Right lobe of liver (tissue), 6 donors: ENCODE results near the gene TAF11. TPM values are rescaled to one million over a fixed set of nuclear protein-coding genes. Genes with fewer than 3 reads are reported as not detected.
A peak's percentile ranks its signal among the peaks of the same experiment; 100 is the strongest.

Experiments used
- ATAC-seq, 4 donors: fragments of 200-7000 bp; cut with Tn5 transposase; one replicate each; pipeline ENCODE4 v1.9.1; 2020; ENCODE audit warnings: mild to moderate bottlenecking in 4 of 4, moderate library complexity in 4 of 4
- DNase-seq, 3 donors: peaks; one replicate each; pipeline ENCODE4 v3.0.0-alpha.2; 2020
- H3K27ac ChIP-seq, 3 donors: fragments of 200-600 bp; one replicate each; pipeline ENCODE4 v1.8.0; 2022
- H3K27me3 ChIP-seq, 2 donors: fragments of 200-600 bp; one replicate each; pipeline ENCODE4 v1.8.0; 2022
- H3K36me3 ChIP-seq, 4 donors: fragments of 200-600 bp; sonication (generic) in 1 of 4; one replicate each; pipeline versions ENCODE4 v1.5.1 to v1.8.0; 2017 to 2022; ENCODE audit warnings: control low read depth in 1 of 4
- H3K4me1 ChIP-seq, 4 donors: fragments of 200-600 bp; sonication (generic) in 1 of 4; one replicate each; pipeline versions ENCODE4 v1.5.1 to v1.8.0; 2017 to 2022; ENCODE audit warnings: control low read depth in 1 of 4
- H3K4me3 ChIP-seq, 3 donors: fragments of 200-600 bp; one replicate each; pipeline ENCODE4 v1.8.0; 2022
- H3K9me3 ChIP-seq, 4 donors: fragments of 200-600 bp; sonication (generic) in 1 of 4; one replicate each; pipeline versions ENCODE4 v1.5.1 to v1.8.0; 2017 to 2022; ENCODE audit warnings: control low read depth in 1 of 4
- CTCF ChIP-seq, 4 donors: fragments of 200-600 bp in 3 of 4; fragments of 450-650 bp in 1 of 4; IDR thresholded peaks; one replicate each; pipeline versions ENCODE4 v1.5.1 to v1.8.0; 2016 to 2022; ENCODE audit warnings: antibody characterized with exemption in 4 of 4, mild to moderate bottlenecking in 2 of 4
- POLR2A ChIP-seq: fragments of 450-650 bp; IDR thresholded peaks from one replicate; pipeline ENCODE4 v1.6.1; 2017; ENCODE audit warnings: antibody characterized with exemption, mild to moderate bottlenecking
- WGBS: methylation state at CpG from one replicate; pipeline ENCODE4 v1.1.6; 2018; ENCODE audit warnings: low coverage, low lambda C conversion rate; ENCODE audit not compliant: insufficient coverage; ENCODE audit errors: missing lambda C conversion rate; 5-methylcytosine and 5-hydroxymethylcytosine counted together
- intact Hi-C, 2 donors: fragments of 100-400 bp; cut with DNase I; formaldehyde crosslinking; loops; one replicate each; pipeline versions ENCODE4 v1.11.2 to v1.14.1; 2022
- total RNA-seq, 6 experiments: library from RNA; depleted of rRNA in 2 of 6; stranded (reverse); fragments of >200 nt in 2 of 6; fragmentation: NEBNext Ultra II Directional in 3 of 6; extraction: Animal tissue kit (Norgen Biotek cat#: 25700) in 3 of 6; gene quantifications; one replicate each; pipeline versions ENCODE4 v1.1.0 to v1.2.4, GENCODE V29; 2016 to 2023
- donor health status: DM: no; HTN: yes; CAD: no.
- donor health status: DM: no; HTN: no; CAD: no.
- donor health status: DM: no; HTN: no; CAD: no.
- donor health status: DM: no; HTN: yes; CAD: no.
- donor health status: DM: no; HTN: yes; CAD: no.

The TAF11 gene
- total RNA-seq, 6 experiments from 2014 or later, result 8.9 to 13.4 (median 10.3) TPM

- ATAC-seq, result peak in 2 of 4 donors; percentile 29 to 52
- TF ChIP-seq POLR2A, result no peak
- Histone ChIP-seq H3K27ac (no peak overlapping the region), H3K4me1 (peaks cover 0 to 1% (median 0%) of the 10 kb centered on the region in 4 donors), H3K27me3 (no peaks in the 10 kb centered on the region), H3K4me3 (no peak overlapping the region), H3K9me3 (no peaks in the 10 kb centered on the region), H3K36me3 (no peaks in the 10 kb centered on the region)
- intact Hi-C loops, result no loop called here
- no peak for DNase-seq
- 73% methylated on average over 1 of the region's 1 CpG for WGBS
Measured at GRCh38 chr6:34897130-34897529, 9.3 kb upstream of the TAF11 start.

- Histone ChIP-seq H3K36me3 (no peaks in the 10 kb centered on the region), H3K27ac (no peak overlapping the region), H3K4me3 (no peak overlapping the region), H3K4me1 (peaks cover 0 to 11% (median 5%) of the 10 kb centered on the region in 4 donors), H3K27me3 (no peaks in the 10 kb centered on the region), H3K9me3 (no peaks in the 10 kb centered on the region)
- no peak for DNase-seq
- WGBS, result 69% methylated on average over 1 of the region's 1 CpG
- no peak for ATAC-seq
- no peak for TF ChIP-seq POLR2A
- TF ChIP-seq CTCF (IDR thresholded peaks at IDR 0.05), result no peak
- intact Hi-C loops, result no loop called here
Measured at GRCh38 chr6:34894693-34895092, 6.9 kb upstream of the TAF11 start.

- TF ChIP-seq CTCF (IDR thresholded peaks at IDR 0.05) (no peak), POLR2A (no peak)
- ATAC-seq (no peak), DNase-seq (no peak)
- no peaks in the 10 kb centered on the region for H3K27me3 ChIP-seq
- 55% methylated on average over 2 of the region's 2 CpGs for WGBS
- peak overlapping the region in 2 of 3 donors; percentile 96 to 98 for H3K4me3 ChIP-seq
- H3K4me1 ChIP-seq, result peaks cover 0 to 20% (median 9%) of the 10 kb centered on the region in 4 donors
- intact Hi-C loops, result no loop called here
- H3K9me3 ChIP-seq, result no peaks in the 10 kb centered on the region
- peak overlapping the region in 1 of 3 donors; percentile 76 for H3K27ac ChIP-seq
- H3K36me3 ChIP-seq, result no peaks in the 10 kb centered on the region
Measured at GRCh38 chr6:34891296-34891695, 3.5 kb upstream of the TAF11 start.

- intact Hi-C loops, result no loop called here
- Histone ChIP-seq H3K4me1 (peaks cover 0 to 24% (median 11%) of the 10 kb centered on the region in 4 donors), H3K9me3 (no peaks in the 10 kb centered on the region), H3K36me3 (no peaks in the 10 kb centered on the region), H3K4me3 (peak overlapping the region; percentile 81 to 98 (median 96)), H3K27me3 (no peaks in the 10 kb centered on the region), H3K27ac (peak overlapping the region in 2 of 3 donors; percentile 76)
- DNase-seq (no peak), ATAC-seq (no peak)
- TF ChIP-seq CTCF (IDR thresholded peaks at IDR 0.05) (no peak), POLR2A (no peak)
- WGBS, result 36% methylated on average over 7 of the region's 7 CpGs
Measured at GRCh38 chr6:34890533-34890925, 2.7 kb upstream of the TAF11 start.

- no peaks in the 10 kb centered on the region for H3K9me3 ChIP-seq
- 0% methylated on average over 8 of the region's 60 CpGs for WGBS
- peak; percentile 71 for TF ChIP-seq POLR2A
- TF ChIP-seq CTCF (IDR thresholded peaks at IDR 0.05), result no peak
- H3K4me3 ChIP-seq, result peak within 1 kb of the TSS; percentile 81 to 98 (median 96)
- peaks cover 0 to 24% (median 11%) of the 10 kb centered on the region in 4 donors for H3K4me1 ChIP-seq
- no peaks in the 10 kb centered on the region for H3K27me3 ChIP-seq
- ATAC-seq (peak; percentile 90 to 94 (median 92)), DNase-seq (peak; percentile 92 to 94 (median 94))
- intact Hi-C loops, result no loop called here
- H3K27ac ChIP-seq, result peak within 1 kb of the TSS; percentile 76 to 80 (median 76)
- H3K36me3 ChIP-seq, result no peaks in the 10 kb centered on the region
Measured at GRCh38 chr6:34888874-34889555, 1.2 kb upstream of the TAF11 start, which contains the start of gene ANKS1A. Gene ANKS1A, plus strand, starts transcription at chr6:34889255. Its CDS starts 148 bp downstream, at chr6:34889403.
